HepG2 (cell line): ENCODE results near the gene DNMT3B. TPM values are rescaled to one million over a fixed set of nuclear protein-coding genes. Genes with fewer than 3 reads are reported as not detected.

Source experiments
- ATF3 ChIP-seq: sonication (generic); formaldehyde crosslinking; IDR thresholded peaks from 2 replicates; pipeline ENCODE4 v1.4.0; 2020; ENCODE audit warnings: missing genetic modification reagents
- KLF6 ChIP-seq: IDR thresholded peaks from 2 replicates; pipeline ENCODE4 v1.8.0; 2016; ENCODE audit warnings: missing biosample characterization, missing genetic modification reagents
- MTA1 ChIP-seq: sonication (generic); formaldehyde crosslinking; IDR thresholded peaks from 2 replicates; pipeline ENCODE4 v1.4.0; 2020; ENCODE audit warnings: missing genetic modification reagents, mild to moderate bottlenecking, borderline replicate concordance
- PCBP2 ChIP-seq: fragments of 200-400 bp; formaldehyde crosslinking; optimal IDR thresholded peaks from 2 replicates; pipeline ENCODE3; 2018; ENCODE audit warnings: low read length, low read depth; ENCODE audit not compliant: poor library complexity, severe bottlenecking
- POLR2G ChIP-seq: fragments of 200-400 bp; formaldehyde crosslinking; IDR thresholded peaks from 2 replicates; pipeline ENCODE4 v1.6.1; 2018; ENCODE audit warnings: mild to moderate bottlenecking, low read depth, low read length, moderate library complexity
- SAFB2 ChIP-seq: sonication (generic); formaldehyde crosslinking; IDR thresholded peaks from 2 replicates; pipeline ENCODE4 v1.5.1; 2020; ENCODE audit warnings: missing genetic modification reagents, low read depth, mild to moderate bottlenecking, borderline replicate concordance
- TARDBP ChIP-seq: sonication (generic); formaldehyde crosslinking; IDR thresholded peaks from 2 replicates; pipeline ENCODE4 v1.8.0; 2022; ENCODE audit warnings: mild to moderate bottlenecking, missing genetic modification reagents
- TOPORS ChIP-seq: sonication (generic); formaldehyde crosslinking; IDR thresholded peaks from 2 replicates; pipeline ENCODE4 v1.8.0; 2023; ENCODE audit warnings: mild to moderate bottlenecking, missing genetic modification reagents
- YY1 ChIP-seq: IDR thresholded peaks from 2 replicates; pipeline ENCODE4 v1.6.1; 2011; ENCODE audit warnings: low read length, low read depth, moderate library complexity, mild to moderate bottlenecking; ENCODE audit not compliant: insufficient read depth, insufficient replicate concordance
- ZBTB7A ChIP-seq: sonication (generic); formaldehyde crosslinking; IDR thresholded peaks from 2 replicates; pipeline ENCODE4 v1.8.0; 2022; ENCODE audit warnings: mild to moderate bottlenecking, missing genetic modification reagents
- ZNF556 ChIP-seq: sonication (generic); formaldehyde crosslinking; IDR thresholded peaks from 2 replicates; pipeline ENCODE4 v1.4.0; 2020; ENCODE audit warnings: mild to moderate bottlenecking, missing genetic modification reagents, borderline replicate concordance
- ZNF557 ChIP-seq: sonication (generic); formaldehyde crosslinking; IDR thresholded peaks from 2 replicates; pipeline ENCODE4 v1.4.0; 2020; ENCODE audit warnings: missing genetic modification reagents
- ZNF839 ChIP-seq: sonication (generic); formaldehyde crosslinking; IDR thresholded peaks from 2 replicates; pipeline ENCODE4 v1.4.0; 2020; ENCODE audit warnings: missing genetic modification reagents, mild to moderate bottlenecking, borderline replicate concordance
- ZSCAN22 ChIP-seq: sonication (generic); formaldehyde crosslinking; IDR thresholded peaks from 2 replicates; pipeline ENCODE4 v1.4.0; 2020; ENCODE audit warnings: mild to moderate bottlenecking, missing genetic modification reagents
- ZSCAN25 ChIP-seq: sonication (generic); formaldehyde crosslinking; IDR thresholded peaks from 2 replicates; pipeline ENCODE4 v1.8.0; 2022; ENCODE audit warnings: mild to moderate bottlenecking, missing genetic modification reagents
- polyA plus RNA-seq, 8 experiments: library from polyadenylated mRNA; depleted of rRNA in 3 of 8; stranded (reverse) in 7 of 8; unstranded in 1 of 8; fragments of >200 nt; fragmentation: Illumina TruSeq in 4 of 8; extraction: Trizol in 4 of 8; gene quantifications; 2 replicates each; pipeline versions ENCODE4 v1.2.1 to v1.2.3, GENCODE V29; 2011 to 2016; ENCODE audit warnings: low read depth in 4 of 8, missing spikeins in 1 of 8, mixed read lengths in 1 of 8; ENCODE audit not compliant: insufficient read depth in 1 of 8
- total RNA-seq, 5 experiments: library from RNA; depleted of rRNA; stranded (reverse); fragments of >200 nt; fragmentation: Illumina TruSeq; extraction: Trizol; gene quantifications; 2 replicates each; pipeline ENCODE4 v1.2.3, GENCODE V29; 2016; ENCODE audit warnings: low read depth in 1 of 5
- TF ChIP-seq, protein P1 (sequence below): sonication (generic); formaldehyde crosslinking; IDR thresholded peaks from 2 replicates; pipeline ENCODE4 v1.4.0; 2020; ENCODE audit warnings: mild to moderate bottlenecking, missing genetic modification reagents
- TF ChIP-seq, protein P2 (sequence below): sonication (generic); formaldehyde crosslinking; IDR thresholded peaks from 2 replicates; pipeline ENCODE4 v1.4.0; 2020; ENCODE audit warnings: missing genetic modification reagents
- TF ChIP-seq, protein P3 (sequence below): sonication (generic); formaldehyde crosslinking; IDR thresholded peaks from 2 replicates; pipeline ENCODE4 v1.5.1; 2020; ENCODE audit warnings: missing genetic modification reagents, mild to moderate bottlenecking, borderline replicate concordance
- TF ChIP-seq, protein P4 (sequence below): sonication (generic); formaldehyde crosslinking; IDR thresholded peaks from 2 replicates; pipeline ENCODE4 v1.5.1; 2020; ENCODE audit warnings: mild to moderate bottlenecking, missing genetic modification reagents, borderline replicate concordance

The DNMT3B gene
- total and polyA plus RNA-seq, 2 of the 13 experiments (the other 11 are each of a cell fraction or from before 2014, with no cell fraction given) = 3.8 to 13.9 TPM

DNA sequence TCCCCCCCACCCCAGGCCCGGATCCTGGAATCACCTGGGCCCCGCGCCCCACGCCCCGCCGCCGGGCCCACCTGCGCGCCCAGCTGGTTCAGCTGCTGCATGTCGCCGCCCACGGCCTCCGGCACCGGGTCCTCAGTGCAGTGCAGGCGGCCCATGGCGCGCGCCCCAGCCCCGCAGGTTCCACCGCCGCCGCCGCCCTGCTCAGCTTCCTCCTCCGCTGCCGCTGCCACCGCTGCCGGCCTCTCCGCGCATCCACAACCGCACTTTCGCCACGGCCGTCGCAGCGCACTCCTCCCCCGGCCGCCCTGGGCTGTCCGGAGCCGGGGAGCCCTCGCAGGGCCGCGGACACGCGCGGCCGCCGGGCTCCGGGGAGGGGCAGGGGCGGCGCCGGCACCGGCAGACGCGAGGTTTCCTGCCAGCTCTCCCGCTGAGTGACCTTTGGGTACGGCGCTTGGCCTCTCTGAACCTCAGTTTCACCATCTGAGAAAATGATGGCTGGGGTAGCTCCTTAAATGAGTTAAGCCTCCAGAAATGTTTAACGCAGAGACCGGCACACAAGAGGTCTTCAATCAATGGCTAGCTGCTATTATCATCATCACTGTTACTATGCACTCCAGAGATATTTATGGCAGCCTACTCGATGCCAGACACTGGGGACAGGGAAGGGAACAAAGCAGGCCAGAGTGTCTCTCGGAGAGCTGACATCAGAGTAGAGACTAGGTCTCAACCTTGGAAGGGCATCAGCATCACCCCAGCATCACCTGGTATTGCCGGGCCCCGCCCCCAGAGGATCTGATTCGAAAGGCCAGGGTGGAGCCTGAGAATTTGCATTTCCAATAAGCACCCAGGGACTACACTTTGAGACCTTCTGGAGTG, 18.7 kb upstream of the DNMT3B start, which contains the start of gene COMMD7 (continued):
- TF ChIP-seq KLF6 = no peak
- peak; percentile 62; the same call in 1 of the 2 replicates for TF ChIP-seq TARDBP (CRISPR knock-in tag)
- TF ChIP-seq, protein P1, sequence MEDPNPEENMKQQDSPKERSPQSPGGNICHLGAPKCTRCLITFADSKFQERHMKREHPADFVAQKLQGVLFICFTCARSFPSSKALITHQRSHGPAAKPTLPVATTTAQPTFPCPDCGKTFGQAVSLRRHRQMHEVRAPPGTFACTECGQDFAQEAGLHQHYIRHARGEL (CRISPR knock-in tag) = no peak
- peak; percentile 73 for TF ChIP-seq YY1
- TF ChIP-seq POLR2G = peak; percentile 81
- TF ChIP-seq ZSCAN22 (CRISPR knock-in tag) = no peak
- TF ChIP-seq TOPORS = 0 out of 2 replicates have a peak, but pooled peaks have one; percentile 37
- TF ChIP-seq SAFB2 (CRISPR knock-in tag) = peak; percentile 90; the same call in 1 of the 2 replicates
- TF ChIP-seq, protein P2, sequence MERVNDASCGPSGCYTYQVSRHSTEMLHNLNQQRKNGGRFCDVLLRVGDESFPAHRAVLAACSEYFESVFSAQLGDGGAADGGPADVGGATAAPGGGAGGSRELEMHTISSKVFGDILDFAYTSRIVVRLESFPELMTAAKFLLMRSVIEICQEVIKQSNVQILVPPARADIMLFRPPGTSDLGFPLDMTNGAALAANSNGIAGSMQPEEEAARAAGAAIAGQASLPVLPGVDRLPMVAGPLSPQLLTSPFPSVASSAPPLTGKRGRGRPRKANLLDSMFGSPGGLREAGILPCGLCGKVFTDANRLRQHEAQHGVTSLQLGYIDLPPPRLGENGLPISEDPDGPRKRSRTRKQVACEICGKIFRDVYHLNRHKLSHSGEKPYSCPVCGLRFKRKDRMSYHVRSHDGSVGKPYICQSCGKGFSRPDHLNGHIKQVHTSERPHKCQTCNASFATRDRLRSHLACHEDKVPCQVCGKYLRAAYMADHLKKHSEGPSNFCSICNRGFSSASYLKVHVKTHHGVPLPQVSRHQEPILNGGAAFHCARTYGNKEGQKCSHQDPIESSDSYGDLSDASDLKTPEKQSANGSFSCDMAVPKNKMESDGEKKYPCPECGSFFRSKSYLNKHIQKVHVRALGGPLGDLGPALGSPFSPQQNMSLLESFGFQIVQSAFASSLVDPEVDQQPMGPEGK (CRISPR knock-in tag) = peak; percentile 14; the same call in 1 of the 2 replicates
- TF ChIP-seq ATF3 (CRISPR knock-in tag) = 0 out of 2 replicates have a peak, but pooled peaks have one; percentile 19
- TF ChIP-seq, protein P3, sequence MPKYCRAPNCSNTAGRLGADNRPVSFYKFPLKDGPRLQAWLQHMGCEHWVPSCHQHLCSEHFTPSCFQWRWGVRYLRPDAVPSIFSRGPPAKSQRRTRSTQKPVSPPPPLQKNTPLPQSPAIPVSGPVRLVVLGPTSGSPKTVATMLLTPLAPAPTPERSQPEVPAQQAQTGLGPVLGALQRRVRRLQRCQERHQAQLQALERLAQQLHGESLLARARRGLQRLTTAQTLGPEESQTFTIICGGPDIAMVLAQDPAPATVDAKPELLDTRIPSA (CRISPR knock-in tag) = peak; percentile 54; the same call in 1 of the 2 replicates
- TF ChIP-seq ZNF557 = peak; percentile 27; the same call in 1 of the 2 replicates
- TF ChIP-seq, protein P4, sequence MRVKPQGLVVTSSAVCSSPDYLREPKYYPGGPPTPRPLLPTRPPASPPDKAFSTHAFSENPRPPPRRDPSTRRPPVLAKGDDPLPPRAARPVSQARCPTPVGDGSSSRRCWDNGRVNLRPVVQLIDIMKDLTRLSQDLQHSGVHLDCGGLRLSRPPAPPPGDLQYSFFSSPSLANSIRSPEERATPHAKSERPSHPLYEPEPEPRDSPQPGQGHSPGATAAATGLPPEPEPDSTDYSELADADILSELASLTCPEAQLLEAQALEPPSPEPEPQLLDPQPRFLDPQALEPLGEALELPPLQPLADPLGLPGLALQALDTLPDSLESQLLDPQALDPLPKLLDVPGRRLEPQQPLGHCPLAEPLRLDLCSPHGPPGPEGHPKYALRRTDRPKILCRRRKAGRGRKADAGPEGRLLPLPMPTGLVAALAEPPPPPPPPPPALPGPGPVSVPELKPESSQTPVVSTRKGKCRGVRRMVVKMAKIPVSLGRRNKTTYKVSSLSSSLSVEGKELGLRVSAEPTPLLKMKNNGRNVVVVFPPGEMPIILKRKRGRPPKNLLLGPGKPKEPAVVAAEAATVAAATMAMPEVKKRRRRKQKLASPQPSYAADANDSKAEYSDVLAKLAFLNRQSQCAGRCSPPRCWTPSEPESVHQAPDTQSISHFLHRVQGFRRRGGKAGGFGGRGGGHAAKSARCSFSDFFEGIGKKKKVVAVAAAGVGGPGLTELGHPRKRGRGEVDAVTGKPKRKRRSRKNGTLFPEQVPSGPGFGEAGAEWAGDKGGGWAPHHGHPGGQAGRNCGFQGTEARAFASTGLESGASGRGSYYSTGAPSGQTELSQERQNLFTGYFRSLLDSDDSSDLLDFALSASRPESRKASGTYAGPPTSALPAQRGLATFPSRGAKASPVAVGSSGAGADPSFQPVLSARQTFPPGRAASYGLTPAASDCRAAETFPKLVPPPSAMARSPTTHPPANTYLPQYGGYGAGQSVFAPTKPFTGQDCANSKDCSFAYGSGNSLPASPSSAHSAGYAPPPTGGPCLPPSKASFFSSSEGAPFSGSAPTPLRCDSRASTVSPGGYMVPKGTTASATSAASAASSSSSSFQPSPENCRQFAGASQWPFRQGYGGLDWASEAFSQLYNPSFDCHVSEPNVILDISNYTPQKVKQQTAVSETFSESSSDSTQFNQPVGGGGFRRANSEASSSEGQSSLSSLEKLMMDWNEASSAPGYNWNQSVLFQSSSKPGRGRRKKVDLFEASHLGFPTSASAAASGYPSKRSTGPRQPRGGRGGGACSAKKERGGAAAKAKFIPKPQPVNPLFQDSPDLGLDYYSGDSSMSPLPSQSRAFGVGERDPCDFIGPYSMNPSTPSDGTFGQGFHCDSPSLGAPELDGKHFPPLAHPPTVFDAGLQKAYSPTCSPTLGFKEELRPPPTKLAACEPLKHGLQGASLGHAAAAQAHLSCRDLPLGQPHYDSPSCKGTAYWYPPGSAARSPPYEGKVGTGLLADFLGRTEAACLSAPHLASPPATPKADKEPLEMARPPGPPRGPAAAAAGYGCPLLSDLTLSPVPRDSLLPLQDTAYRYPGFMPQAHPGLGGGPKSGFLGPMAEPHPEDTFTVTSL (CRISPR knock-in tag) = no peak
- peak; percentile 86; the same call in 1 of the 2 replicates for TF ChIP-seq ZNF556 (CRISPR knock-in tag)
- TF ChIP-seq ZBTB7A (CRISPR knock-in tag) = peak; percentile 62; the same call in 1 of the 2 replicates
- peak; percentile 82; the same call in 1 of the 2 replicates for TF ChIP-seq MTA1
- TF ChIP-seq ZNF839 (CRISPR knock-in tag) = peak; percentile 81; the same call in 1 of the 2 replicates
- 0 out of 2 replicates have a peak, but pooled peaks have one; percentile 14 for TF ChIP-seq ZSCAN25 (CRISPR knock-in tag)
- no peak for TF ChIP-seq PCBP2
